Astrocyte (in vitro differentiated cells and primary cell): ENCODE measurements around the gene LRP10.

Experiments used
- CTCF ChIP-seq: IDR thresholded peaks from 2 replicates; pipeline ENCODE4 v1.5.1; 2011; ENCODE audit warnings: low read depth, mild to moderate bottlenecking, inconsistent platforms, low read length, moderate library complexity; ENCODE audit not compliant: insufficient read depth
- EZH2 ChIP-seq: IDR thresholded peaks from 2 replicates; pipeline ENCODE4 v1.6.1; 2012; ENCODE audit warnings: mild to moderate bottlenecking, low read length, inconsistent platforms; ENCODE audit not compliant: insufficient read depth

GRCh38 chr14:22841311-22841710 lies 30.2 kb upstream of the LRP10 start:
- TF ChIP-seq CTCF (no peak), EZH2 (no peak)
